H1 (cell line): ENCODE results near the gene PABPN1. TPM values are rescaled to one million over a fixed set of nuclear protein-coding genes. Genes with fewer than 3 reads are reported as not detected.

Experiments
- BRCA1 ChIP-seq: IDR thresholded peaks from 2 replicates; pipeline ENCODE4 v1.6.1; 2012; ENCODE audit warnings: low read depth, low read length, improper control_type of control experiment
- CEBPB ChIP-seq: IDR thresholded peaks from 2 replicates; pipeline ENCODE4 v1.6.1; 2012; ENCODE audit warnings: low read depth, low read length
- CHD7 ChIP-seq: fragments of 300-600 bp; sonication (generic); IDR thresholded peaks from 2 replicates; pipeline ENCODE4 v1.7.1; 2012; ENCODE audit warnings: low read length, moderate library complexity, mild to moderate bottlenecking, inconsistent platforms; ENCODE audit not compliant: insufficient replicate concordance
- EP300 ChIP-seq, 2 experiments: IDR thresholded peaks; 1 replicate in 1 of 2; 2 replicates in 1 of 2; pipeline ENCODE4 v1.6.1; 2011 to 2012; ENCODE audit warnings: low read depth in 2 of 2, low read length in 2 of 2, mild to moderate bottlenecking in 2 of 2, borderline replicate concordance in 1 of 2, inconsistent platforms in 1 of 2, moderate library complexity in 1 of 2
- HDAC6 ChIP-seq: IDR thresholded peaks from one replicate; pipeline ENCODE4 v1.7.1; 2012; ENCODE audit warnings: low read depth, mild to moderate bottlenecking, inconsistent platforms, low read length, moderate library complexity
- POLR2A ChIP-seq, 2 experiments: IDR thresholded peaks; 1 replicate in 1 of 2; 2 replicates in 1 of 2; pipeline ENCODE4 v1.6.1; 2011; ENCODE audit warnings: low read depth in 2 of 2, low read length in 2 of 2, mild to moderate bottlenecking in 2 of 2; ENCODE audit errors: control extremely low read depth in 1 of 2
- RAD21 ChIP-seq, 2 experiments: IDR thresholded peaks in 1 of 2; conservative IDR thresholded peaks in 1 of 2; 2 replicates each; pipeline ENCODE4 v1.6.1; 2011; ENCODE audit warnings: low read depth in 2 of 2, low read length in 2 of 2, improper control_type of control experiment in 1 of 2, inconsistent platforms in 1 of 2, mild to moderate bottlenecking in 1 of 2, moderate library complexity in 1 of 2
- SP1 ChIP-seq: IDR thresholded peaks from 2 replicates; pipeline ENCODE4 v1.6.1; 2011; ENCODE audit warnings: low read depth, low read length
- SUZ12 ChIP-seq: fragments of 200-600 bp; sonication (generic); IDR thresholded peaks from 2 replicates; pipeline ENCODE4 v1.6.1; 2012; ENCODE audit warnings: mild to moderate bottlenecking, inconsistent platforms, low read length, moderate library complexity, mixed read lengths
- YY1 ChIP-seq: IDR thresholded peaks from 2 replicates; pipeline ENCODE4 v1.6.1; 2011; ENCODE audit warnings: low read depth, mild to moderate bottlenecking, low read length
- polyA plus RNA-seq, 7 experiments: library from polyadenylated mRNA; depleted of rRNA in 3 of 7; stranded (reverse) in 5 of 7; unstranded in 2 of 7; fragments of >200 nt in 5 of 7; fragments of 200-250 nt in 2 of 7; gene quantifications; 1 replicate in 5 of 7; 2 replicates in 1 of 7; 4 replicates in 1 of 7; pipeline versions ENCODE4 v1.2.1 to v1.2.3, GENCODE V29; 2011 to 2013; ENCODE audit warnings: missing spikeins in 2 of 7, mixed read lengths in 2 of 7
- total RNA-seq: library from RNA; stranded (reverse); fragmentation: NEBNext Ultra II Directional; extraction: Animal tissue kit (Norgen Biotek cat#: 25700); gene quantifications from 2 replicates; pipeline ENCODE4 v1.2.1, GENCODE V29; 2021

The PABPN1 gene
- total and polyA plus RNA-seq, 2 of the 8 experiments (the other 6 are each of a cell fraction or from before 2014, with no cell fraction given): 300 to 331 TPM

DNA sequence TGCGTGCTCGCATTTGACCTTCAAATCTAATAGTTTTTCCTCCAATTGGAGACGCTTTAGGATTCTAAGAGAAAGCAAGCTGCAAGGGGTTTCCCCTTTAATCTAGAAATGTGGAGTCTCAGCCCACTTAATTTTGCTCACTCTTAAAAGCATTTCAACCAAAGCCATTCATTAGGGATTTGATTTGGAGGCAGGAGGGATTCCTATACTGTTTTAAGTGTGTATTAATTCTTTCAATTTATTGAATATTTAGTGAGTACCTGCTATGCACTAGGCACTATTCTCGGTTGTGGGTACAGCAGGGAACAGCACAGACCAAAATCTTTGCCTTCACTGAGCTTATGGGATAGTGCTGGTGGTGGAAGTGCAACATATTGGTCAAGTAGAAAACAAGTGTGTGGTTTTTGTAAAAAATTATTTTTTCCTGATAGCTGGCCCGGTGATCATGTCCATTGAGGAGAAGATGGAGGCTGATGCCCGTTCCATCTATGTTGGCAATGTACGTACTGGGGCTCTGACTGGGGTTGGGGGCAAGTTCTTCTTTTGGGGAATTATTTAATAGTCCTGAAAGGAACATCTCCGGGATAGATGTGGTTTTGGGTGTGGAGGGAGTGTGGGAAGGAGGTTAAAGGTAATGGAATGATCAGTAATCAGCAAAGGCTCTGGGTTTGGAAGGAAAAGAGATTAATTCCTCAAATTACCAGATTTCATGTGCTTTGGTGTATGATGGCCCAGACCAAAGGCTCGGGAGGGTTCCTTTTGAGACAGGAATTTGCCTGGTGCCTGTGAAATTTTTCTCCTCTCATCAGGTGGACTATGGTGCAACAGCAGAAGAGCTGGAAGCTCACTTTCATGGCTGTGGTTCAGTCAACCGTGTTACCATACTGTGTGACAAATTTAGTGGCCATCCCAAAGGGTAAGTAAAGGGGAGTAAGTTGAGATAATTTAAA, 1.6 kb downstream of the PABPN1 start (continued):
- TF ChIP-seq CHD7 (no peak), HDAC6 (no peak), BRCA1 (no peak), CEBPB (no peak), SP1 (no peak), EP300 (IDR thresholded peaks at IDR 0.05; ENCODE audit: borderline replicate concordance in 1 of 2, low read depth in 2 of 2, low read length in 2 of 2) (no peak), POLR2A (IDR thresholded peaks at IDR 0.05; ENCODE audit: control extremely low read depth in 1 of 2, low read depth in 2 of 2, low read length in 2 of 2) (no peak), RAD21 (IDR thresholded peaks at IDR 0.05 in 1 of 2, conservative IDR thresholded peaks at IDR 0.05 in 1 of 2; ENCODE audit: low read depth in 2 of 2, low read length in 2 of 2) (no peak), SUZ12 (no peak), YY1 (no peak)
